CD1c-positive myeloid dendritic cell (primary cell): Measurements from ENCODE around the gene CBR3.
A peak's percentile ranks its signal among the peaks of the same experiment; 100 is the strongest.
"Not testable (repeated sequence)": the region's sequence is repeated elsewhere in the genome, so short reads cannot be mapped to it uniquely, and the experiment has no call there.

ENCODE experiments used
- DNase-seq: peaks from one replicate; pipeline ENCODE4 v3.0.0-alpha.2; 2016; ENCODE audit errors: extremely low spot score

The CBR3 gene

DNA sequence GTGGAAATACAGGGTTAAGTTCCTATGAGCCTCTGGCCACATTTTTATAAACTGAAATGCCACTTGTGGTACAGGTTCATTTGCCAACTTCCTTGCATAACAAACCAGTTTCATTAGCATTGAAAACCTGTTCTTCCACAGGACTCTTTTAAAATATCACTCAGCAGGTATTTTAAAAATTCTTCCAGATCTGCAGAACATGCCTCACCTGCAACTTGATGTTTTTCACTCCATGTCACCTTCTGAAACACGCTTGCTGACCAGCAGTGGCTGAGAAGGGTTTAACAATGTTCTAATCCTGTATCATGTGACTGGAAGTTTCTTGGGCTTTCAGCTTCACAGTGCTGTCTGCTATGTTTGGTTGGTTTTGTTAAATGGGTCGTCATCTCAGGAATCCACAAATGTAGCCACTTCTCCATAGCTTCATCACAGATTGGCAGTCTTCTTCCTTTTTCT, 17.6 kb upstream of the CBR3 start:
- DNase-seq, result peak; percentile 22

DNA sequence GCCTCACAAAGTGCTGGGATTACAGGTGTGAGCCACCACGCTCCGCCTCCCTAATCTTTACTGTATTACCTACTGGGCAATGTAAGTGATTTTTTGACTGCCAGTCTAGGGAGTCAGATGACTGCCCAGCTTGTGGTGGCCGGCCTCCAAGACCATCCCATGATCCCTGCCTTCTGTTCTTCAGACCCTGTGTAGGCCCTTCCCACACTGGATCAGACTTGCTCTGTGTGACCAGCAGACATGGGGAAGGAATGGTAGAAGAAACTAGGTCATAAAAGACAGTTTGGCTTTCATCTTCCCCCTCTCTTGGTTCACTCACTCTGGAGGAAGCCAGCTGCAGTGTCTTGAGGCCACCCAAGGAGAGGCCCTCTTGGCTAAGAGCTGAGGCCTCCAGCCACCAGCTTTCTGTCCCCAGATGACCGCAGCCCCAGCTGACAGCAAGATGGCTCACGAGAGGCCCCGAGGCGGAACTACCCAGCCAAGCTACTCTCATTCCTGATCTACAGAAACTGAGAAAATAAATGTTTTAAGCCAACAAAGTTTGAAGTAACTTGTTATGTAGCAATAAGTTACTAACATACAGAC, 14.5 kb upstream of the CBR3 start:
- no peak for DNase-seq

DNA sequence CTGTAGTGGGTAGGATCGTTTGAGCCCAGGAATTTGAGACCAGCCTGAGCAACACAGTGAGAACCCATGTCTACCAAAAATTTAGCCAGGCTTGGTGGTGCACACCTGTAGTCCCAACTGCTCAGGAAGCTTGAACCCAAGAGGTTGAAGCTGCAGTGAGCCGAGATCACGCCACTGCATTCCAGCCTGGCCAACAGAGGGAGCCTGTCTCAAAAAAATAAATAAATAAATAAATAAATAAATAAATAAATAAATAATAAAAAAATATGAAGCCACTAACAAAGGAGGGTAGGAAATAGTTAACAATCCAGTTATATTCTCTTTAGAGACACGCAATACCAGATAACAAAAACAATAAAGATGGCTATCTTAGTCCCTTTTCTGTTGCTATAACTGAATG, 11.9 kb upstream of the CBR3 start:
- no peak for DNase-seq

DNA sequence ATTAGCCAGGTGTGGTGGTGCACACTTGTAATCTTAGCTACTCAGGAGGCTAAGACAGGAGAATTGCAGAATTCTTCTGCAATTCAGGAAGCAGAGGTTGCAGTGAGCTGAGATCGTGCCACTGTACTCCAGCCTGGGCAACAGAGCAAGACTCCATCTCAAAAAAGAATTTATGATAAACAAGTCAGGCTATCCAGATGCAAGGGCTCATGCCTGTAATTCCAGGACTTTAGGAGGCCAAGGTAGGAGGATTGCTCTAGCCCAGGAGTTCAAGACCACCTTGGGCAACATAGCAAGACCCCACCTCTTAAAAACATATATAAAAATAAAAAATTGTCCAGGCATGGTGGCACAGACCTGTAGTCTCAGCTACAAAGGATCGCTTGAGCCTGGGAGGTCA, 10.5 kb upstream of the CBR3 start:
- DNase-seq, result no peak

DNA sequence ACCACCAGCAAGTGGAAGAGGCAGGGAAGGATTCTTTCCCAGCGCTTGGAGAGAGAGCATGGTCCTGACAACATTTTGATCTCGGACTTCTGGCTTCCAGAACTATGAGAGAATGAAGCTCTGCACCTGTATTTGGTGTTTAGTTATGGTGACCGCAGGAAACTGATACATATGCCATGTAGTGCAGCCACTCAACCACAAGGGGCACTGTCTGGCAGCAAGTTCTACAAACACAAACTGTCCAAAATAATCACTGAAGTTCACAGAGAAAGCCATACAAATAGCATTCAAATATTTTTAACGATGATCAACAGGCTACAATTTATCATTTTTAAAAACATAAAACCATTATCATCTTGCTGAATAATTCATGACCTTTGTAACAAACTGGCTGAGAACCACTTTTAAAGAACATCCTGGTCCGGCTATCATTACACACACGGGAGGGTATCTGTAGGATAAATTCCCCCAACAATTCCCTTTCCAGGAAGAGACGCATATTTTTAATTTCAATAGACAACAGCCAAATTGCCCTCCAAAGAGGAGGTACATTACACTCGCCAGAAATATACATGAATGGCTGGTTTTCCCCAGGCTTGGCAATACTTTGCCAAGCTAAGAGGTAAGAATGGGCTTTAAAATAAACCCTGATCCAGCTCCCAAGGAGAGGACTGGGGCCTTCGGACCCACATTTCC, 9.2 kb upstream of the CBR3 start:
- DNase-seq, result peak; percentile 53

DNA sequence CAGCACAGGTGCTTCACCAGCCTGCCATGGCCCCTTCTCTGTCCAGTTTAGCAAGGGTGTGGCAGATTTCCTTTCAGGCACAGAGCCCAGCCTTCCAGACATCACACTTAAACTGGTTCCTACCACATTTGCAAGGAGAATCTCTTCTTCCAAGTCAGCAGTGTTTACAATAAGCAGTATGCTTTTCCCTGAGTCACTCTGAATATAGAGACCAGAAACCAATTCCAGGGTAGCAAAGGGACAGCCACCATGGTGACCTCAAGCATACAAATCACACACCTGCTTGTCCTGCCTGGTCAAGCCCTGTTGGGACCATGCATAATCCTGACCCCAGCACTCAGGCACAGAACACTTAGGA, 8.7 kb upstream of the CBR3 start:
- no peak for DNase-seq

DNA sequence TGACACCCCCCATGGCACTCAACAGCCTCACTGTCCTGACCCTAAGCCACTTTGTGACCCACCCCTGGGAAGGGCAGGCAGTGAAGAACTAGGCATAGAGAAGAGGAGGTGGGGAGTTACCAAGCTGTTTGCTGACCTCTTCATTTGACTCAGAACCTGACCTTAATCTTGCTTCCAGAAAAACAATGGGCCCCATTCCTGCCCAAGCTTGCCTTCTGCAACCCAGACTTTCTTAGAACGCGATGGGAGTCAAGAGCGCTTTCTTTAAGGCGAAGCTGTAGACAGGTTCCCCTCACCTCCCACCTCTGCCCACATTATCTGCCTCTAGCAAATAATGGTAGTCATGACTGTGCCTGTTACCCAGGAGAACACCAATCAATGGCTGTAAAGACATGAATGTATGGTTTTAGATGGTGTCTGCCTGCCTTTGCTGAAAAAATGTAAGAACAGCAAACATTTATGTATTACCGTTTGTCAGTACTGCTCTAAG, 8.2 kb upstream of the CBR3 start:
- no peak for DNase-seq

DNA sequence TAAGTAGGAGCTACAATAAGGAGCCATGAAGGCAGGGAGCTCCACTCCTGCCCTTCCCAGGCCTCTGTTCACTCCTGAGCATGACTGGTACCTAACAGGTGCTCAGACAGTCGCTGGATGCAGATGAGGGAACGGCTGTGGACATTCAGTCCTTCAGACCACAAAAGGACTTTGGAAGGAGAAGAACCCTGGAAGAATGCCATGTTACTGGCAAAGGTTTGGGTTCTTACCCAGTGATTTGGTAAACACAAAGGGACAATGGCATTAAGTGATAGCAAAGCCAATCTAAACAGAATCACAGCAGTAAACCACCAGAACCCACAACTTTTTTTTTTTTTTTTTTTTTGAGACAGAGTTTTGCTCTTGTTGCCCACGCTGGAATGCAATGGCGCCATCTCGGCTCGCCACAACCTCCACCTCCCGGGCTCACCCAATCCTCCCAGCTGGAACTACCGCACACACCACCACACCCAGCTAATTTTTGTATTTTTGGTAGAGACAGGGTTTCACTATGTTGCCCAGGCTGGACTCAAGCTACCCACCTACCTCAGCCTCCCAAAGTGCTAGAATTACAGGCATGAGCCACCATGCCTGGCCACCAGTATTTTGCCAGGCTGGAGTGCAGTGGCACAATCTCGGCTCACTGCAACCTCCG, 7.5 kb upstream of the CBR3 start:
- DNase-seq, result no peak

DNA sequence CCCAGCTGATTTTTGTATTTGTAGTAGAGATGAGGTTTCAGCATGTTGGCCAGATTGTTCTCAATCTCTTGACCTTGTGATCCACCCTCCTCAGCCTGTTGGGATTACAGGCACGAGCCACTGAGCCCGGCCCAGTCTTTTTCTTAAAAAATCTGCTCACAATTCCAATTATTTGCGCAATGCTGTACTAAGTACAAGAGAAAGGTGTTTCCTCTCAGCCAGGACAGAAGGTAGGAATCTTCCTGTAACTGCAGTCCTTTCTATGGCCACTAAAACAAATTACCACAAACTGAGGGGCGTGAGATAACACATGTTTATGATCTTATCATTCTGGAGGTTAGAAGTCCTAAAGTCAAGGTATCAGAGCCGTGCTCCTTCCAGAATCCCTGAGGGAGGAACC, 6.9 kb upstream of the CBR3 start:
- DNase-seq, result no peak

DNA sequence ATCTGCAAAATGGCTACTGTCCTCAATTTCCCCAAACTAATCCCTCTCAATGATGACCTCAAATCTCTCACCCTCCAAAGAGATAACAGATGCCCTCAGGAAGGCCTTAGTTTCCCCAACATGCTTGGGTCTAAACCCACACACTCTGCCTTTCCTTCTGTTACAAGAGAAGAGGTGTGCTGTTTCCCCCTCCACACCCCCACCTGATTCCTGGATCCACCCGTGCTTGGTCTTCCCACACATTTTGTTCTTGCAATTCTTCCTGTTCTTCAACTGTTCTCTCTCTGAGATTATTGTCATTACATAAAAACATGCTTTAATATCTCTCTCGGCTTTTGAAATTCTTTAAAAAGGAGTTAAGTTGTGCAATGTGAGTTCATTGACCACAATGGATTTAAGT, 5.7 kb upstream of the CBR3 start:
- no peak for DNase-seq

DNA sequence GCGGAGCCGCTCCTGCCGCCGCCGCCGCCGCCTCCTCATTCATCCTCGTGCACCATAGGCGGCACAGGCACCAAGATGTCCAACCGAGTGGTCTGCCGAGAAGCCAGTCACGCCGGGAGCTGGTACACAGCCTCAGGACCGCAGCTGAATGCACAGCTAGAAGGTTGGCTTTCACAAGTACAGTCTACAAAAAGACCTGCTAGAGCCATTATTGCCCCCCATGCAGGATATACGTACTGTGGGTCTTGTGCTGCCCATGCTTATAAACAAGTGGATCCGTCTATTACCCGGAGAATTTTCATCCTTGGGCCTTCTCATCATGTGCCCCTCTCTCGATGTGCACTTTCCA, 4.5 kb upstream of the CBR3 start:
- not testable (repeated sequence) for DNase-seq

DNA sequence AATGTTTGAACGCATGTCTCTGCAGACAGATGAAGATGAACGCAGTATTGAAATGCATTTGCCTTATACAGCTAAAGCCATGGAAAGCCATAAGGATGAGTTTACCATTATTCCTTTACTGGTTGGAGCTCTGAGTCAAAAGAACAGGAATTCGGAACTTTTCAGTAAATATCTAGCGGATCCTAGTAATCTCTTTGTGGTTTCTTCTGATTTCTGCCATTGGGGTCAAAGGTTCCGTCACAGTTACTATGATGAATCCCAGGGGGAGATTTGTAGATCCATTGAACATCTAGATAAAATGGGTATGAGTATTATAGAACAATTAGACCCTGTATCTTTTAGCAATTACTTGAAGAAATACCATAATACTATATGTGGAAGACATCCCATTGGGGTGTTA, 4.0 kb upstream of the CBR3 start:
- DNase-seq, result not testable (repeated sequence)

DNA sequence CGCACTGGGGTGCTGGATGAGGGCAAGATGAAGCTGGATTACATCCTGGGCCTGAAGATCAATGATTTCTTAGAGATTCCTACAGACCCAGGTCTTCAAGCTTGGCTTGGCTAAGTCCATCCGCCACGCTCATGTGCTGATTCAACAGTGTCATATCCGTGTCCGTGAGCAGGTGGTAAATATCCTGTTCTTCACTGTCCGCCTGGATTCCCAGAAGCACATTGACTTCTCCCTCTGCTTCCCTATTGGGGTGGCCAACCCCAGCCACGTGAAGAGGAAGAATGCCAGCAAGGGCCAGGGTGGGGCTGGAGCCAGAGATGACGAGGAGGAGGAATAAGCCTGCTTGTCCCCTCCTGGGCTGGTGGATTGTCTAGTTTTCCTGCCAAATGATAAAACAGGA, 2.2 kb upstream of the CBR3 start:
- peak; percentile 53 for DNase-seq

DNA sequence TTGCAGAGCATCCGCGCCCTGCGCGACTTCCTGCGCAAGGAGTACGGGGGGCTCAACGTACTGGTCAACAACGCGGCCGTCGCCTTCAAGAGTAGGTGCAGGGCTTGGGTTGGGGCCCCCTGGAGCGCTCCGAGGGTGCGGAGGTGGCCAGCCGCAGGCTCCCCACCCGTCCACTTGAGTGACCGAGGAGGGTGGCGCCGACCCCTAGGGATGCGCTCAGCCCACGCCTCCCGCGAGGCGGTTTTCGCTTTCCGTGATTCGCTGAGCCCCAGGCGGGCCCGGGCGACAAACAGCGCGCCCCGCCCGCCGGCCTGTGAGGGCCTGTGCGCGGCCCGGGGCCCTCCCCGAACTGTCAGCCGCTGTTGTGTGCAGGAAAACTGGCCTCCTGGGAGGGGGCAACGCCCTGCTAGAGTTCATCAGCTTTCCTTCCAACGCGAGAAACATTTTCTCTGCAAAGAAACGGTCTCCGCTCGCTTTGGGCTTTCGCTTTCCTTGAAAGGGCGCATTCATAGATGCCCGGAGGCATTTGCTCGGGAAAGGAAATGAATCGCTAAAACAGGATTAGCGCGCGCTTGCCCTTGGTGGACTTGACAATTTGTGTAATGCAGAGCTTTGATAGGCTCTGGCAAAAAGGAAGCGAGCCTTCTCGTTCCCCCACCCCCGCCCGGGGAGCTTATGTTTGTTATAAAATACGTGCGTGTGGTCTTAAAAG, 668 bp downstream of the CBR3 start:
- DNase-seq, result peak; percentile 92

DNA sequence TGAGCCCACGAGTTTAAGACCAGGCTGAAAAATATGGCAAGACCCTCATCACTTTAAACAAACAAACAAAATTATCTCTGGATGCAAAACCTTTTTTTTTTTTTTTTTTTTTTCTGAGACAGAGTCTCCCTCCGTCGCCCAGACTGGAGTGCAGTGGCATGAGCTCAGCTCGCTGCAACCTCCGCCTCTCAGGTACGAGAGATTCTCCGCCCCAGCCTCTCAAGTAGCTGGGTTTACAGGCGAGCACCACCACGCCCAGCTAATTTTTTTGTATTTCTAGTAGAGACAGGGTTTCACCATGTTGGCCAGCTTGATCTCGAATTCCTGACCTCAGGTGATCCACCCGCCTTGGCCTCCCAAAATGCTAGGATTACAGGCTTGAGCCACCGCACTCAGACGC, 4.9 kb downstream of the CBR3 start:
- DNase-seq, result not testable (repeated sequence)

DNA sequence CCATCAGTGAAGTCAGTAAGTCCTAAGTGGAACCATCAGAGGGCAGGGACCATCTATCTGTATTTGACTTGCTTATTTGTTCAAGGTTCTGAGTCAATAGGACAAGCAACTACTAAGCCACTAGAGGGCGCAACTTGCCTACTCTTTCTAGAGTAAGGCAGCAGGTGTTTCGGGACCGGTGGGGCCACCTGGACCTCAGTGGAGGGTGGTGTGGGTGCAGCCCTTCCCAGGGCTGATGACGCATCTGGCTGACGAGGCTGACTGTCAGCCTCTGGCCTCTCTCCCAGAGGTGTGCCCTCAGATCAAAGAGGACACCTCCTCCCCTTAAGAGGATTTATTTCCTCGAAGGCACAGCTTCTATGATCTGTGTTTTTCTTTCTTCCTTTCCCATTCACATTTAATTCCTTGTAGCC, 6.6 kb downstream of the CBR3 start:
- DNase-seq, result peak; percentile 91

DNA sequence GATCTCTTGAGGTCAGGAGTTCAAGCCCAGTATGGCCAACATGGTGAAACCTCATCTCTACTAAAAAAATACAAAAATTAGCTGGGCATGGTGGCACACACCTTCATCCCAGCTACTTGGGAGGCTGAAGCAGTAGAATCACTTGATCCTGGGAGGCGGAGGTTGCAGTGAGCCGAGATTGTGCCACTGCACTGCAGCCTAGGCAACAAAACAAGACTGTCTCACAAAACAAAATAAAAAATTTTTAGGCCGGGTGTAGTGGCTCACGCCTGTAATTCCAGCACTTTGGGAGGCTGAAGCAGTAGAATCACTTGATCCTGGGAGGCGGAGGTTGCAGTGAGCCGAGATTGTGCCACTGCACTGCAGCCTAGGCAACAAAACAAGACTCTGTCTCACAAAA, 9.4 kb downstream of the CBR3 start:
- not testable (repeated sequence) for DNase-seq

DNA sequence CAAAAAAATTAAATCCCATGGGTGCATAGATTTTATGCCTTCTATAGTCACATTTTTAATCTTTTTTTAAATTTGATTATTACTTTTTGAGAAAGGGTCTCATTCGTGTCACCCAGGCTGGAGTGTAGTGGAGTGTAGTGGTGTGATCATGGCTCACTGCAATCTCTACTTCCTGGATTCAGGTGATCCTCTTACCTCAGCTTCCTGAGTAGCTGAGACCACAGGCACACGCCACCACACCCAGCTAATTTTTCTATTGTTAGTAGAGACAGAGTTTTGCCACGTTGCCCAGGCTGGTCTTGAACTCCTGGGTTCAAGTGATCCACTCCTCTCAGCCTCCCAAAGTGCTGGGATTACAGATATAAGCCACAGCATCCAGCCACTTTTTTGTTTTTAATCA, 10.4 kb downstream of the CBR3 start:
- no peak for DNase-seq

DNA sequence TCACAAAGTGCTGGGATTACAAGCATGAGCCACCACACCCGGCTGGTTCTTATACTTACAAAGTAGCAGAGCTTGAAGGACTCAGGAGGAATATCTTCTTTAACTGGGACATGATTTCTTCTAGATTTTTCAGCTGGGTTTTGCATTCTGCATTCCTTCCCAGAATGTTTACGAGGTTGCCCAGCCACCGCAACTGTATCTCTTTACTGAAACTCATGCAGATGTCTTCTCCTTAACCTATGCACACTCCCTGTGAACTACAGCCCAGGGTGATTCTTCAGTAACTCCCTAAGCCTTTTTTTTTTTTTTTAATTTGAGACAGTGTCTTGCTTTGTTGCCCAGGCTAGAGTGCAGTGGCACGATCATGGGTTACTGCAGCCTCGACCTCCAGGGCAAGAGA, 13.0 kb downstream of the CBR3 start:
- no peak for DNase-seq

DNA sequence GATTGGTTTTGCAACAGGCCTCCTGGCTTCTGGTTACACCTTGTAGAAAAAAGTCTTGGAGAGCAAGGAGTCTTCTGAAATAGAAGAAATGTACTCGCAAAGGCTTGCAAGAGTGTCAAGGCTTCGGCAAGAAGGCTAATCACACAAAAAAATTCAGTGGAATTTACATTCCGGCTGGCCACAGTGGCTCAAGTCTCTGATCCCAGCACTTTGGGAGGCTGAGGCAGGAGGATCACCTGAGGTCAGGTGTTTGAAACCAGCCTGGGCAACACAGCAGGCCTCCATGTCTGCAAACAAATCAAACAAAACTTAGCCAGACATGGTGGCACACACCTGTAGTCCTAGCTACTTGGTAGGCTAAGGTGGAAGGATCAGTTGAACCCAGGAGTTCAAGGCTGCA, 14.0 kb downstream of the CBR3 start:
- DNase-seq, result no peak

DNA sequence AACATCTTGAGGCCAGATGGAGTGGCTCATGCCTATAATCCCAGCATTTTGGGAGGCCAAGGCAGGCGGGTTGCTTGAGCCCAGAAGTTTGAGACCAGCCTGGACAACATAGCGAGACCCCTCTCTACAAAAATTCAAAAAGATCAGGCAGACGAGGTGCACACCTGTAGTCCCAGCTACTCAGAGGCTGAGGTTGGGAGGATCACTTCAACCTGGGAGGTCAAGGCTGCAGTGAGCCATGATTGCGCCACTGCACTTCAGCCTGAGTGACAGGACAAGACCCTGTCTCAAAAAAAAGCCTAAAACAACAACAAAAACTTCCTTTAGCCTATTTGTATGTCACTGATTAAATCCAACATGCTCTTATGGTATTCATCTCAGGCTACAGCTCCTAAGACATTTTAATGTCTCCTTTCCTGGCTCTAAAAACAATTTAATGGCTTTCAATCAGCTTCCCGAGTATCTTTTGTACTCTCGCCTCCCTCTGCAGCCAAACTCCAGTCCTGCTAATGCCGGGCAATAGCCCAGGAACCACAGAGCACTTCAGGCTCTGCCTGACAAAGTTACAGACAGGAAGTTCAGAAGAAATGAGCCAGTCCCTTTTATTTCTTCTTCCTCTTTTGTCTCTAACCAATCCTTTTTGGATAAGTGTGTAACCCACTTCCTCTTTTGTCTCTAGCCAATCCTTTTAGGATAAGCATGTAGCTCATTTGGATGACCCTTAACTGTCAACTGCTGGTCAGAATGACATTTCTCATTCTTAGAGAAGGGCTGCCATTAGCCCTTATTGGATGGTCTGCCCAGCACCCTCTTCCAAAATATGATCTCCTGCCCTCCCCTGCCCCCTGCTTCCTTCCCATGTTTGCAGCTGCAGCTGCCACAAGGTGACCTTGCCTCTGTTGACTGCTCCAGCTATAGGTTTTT, 15.2 kb downstream of the CBR3 start:
- peak; percentile 90 for DNase-seq
